ENCODE data around the gene RASA3. TPM values are rescaled to one million over a fixed set of nuclear protein-coding genes. Genes with fewer than 3 reads are reported as not detected.
"Not testable (repeated sequence)": the region's sequence is repeated elsewhere in the genome, so short reads cannot be mapped to it uniquely, and the experiment has no call there.

The RASA3 gene
- polyA plus RNA-seq, 1 donor from 2014 or later = 8.5 TPM

GRCh38 chr13:114114006-114114640 lies 18.3 kb downstream of the RASA3 start:
- no peaks in the 10 kb centered on the region for H3K9me3 ChIP-seq (ENCODE audit: low read length)
- no peaks in the 10 kb centered on the region for H3F3A ChIP-seq (ENCODE audit: insufficient read depth, low read length, poor library complexity, severe bottlenecking)
- H3K27ac ChIP-seq (ENCODE audit: low read length) = no peak overlapping the region
- no peaks in the 10 kb centered on the region for H3K27me3 ChIP-seq (ENCODE audit: insufficient read depth, low read depth, low read length)
- peaks cover 4% of the 10 kb centered on the region for H3K79me2 ChIP-seq (replicated peaks; ENCODE audit: insufficient read depth, low read length)
- H3K4me3 ChIP-seq (ENCODE audit: low read length) = no peak overlapping the region
- H3K36me3 ChIP-seq (ENCODE audit: insufficient read depth, low read length) = no peaks in the 10 kb centered on the region
- no peaks in the 10 kb centered on the region for H4K20me1 ChIP-seq (ENCODE audit: insufficient read depth)
- no peak for TF ChIP-seq EZH2 (IDR thresholded peaks at IDR 0.05; ENCODE audit: borderline replicate concordance, insufficient read depth, low read length, poor library complexity, severe bottlenecking)
- no peak for TF ChIP-seq POLR2AphosphoS5 (IDR thresholded peaks at IDR 0.05)
- no peak for TF ChIP-seq MXI1 (conservative IDR thresholded peaks at IDR 0.05; ENCODE audit: poor library complexity, severe bottlenecking)
- TF ChIP-seq RAD21 (conservative IDR thresholded peaks at IDR 0.05) = no peak
- no peak for TF ChIP-seq TAF1 (IDR thresholded peaks at IDR 0.05; ENCODE audit: low read depth)
- H3K9me2 ChIP-seq (ENCODE audit: insufficient read depth, low read length) = no peaks in the 10 kb centered on the region
- H3K4me2 ChIP-seq (ENCODE audit: low read length) = no peak overlapping the region
- no peak overlapping the region for H2AFZ ChIP-seq (ENCODE audit: low read depth, low read length)
- H3K9ac ChIP-seq (ENCODE audit: low read length) = no peak overlapping the region

- not testable (repeated sequence) for H3K4me2 ChIP-seq (ENCODE audit: low read length); H3K79me2 ChIP-seq (replicated peaks; ENCODE audit: insufficient read depth, low read length)
Observed at GRCh38 chr13:114113395-114113794, 19.0 kb downstream of the RASA3 start.

GRCh38 chr13:114112826-114113322 lies 19.5 kb downstream of the RASA3 start:
- Histone ChIP-seq H3K4me3 (ENCODE audit: low read length) (no peak overlapping the region), H3K9me2 (ENCODE audit: insufficient read depth, low read length) (no peaks in the 10 kb centered on the region), H3K27ac (ENCODE audit: low read length) (no peak overlapping the region), H3F3A (ENCODE audit: insufficient read depth, low read length, poor library complexity, severe bottlenecking) (no peaks in the 10 kb centered on the region), H3K27me3 (ENCODE audit: insufficient read depth, low read depth, low read length) (no peaks in the 10 kb centered on the region), H3K4me2 (ENCODE audit: low read length) (no peak overlapping the region), H3K36me3 (ENCODE audit: insufficient read depth, low read length) (no peaks in the 10 kb centered on the region), H2AFZ (ENCODE audit: low read depth, low read length) (no peak overlapping the region), H4K20me1 (ENCODE audit: insufficient read depth) (no peaks in the 10 kb centered on the region), H3K9ac (ENCODE audit: low read length) (no peak overlapping the region), H3K9me3 (ENCODE audit: low read length) (no peaks in the 10 kb centered on the region), H3K79me2 (replicated peaks; ENCODE audit: insufficient read depth, low read length) (peaks cover 4% of the 10 kb centered on the region)
- TF ChIP-seq EZH2 (IDR thresholded peaks at IDR 0.05; ENCODE audit: borderline replicate concordance, insufficient read depth, low read length, poor library complexity, severe bottlenecking) (no peak), SMC3 (conservative IDR thresholded peaks at IDR 0.05; ENCODE audit: poor library complexity) (no peak), TAF1 (IDR thresholded peaks at IDR 0.05; ENCODE audit: low read depth) (no peak)

More at GRCh38 chr13:114113395-114113794, 19.0 kb downstream of the RASA3 start:
- H3K36me3 ChIP-seq (ENCODE audit: insufficient read depth, low read length); H3K27ac ChIP-seq (ENCODE audit: low read length); H2AFZ ChIP-seq (ENCODE audit: low read depth, low read length); H3K4me3 ChIP-seq (ENCODE audit: low read length); H3F3A ChIP-seq (ENCODE audit: insufficient read depth, low read length, poor library complexity, severe bottlenecking); H3K9me2 ChIP-seq (ENCODE audit: insufficient read depth, low read length); H3K27me3 ChIP-seq (ENCODE audit: insufficient read depth, low read depth, low read length); H3K9ac ChIP-seq (ENCODE audit: low read length); H3K9me3 ChIP-seq (ENCODE audit: low read length); H4K20me1 ChIP-seq (ENCODE audit: insufficient read depth): not testable (repeated sequence)

GRCh38 chr13:114112231-114112825 lies 20.1 kb downstream of the RASA3 start:
- H3K4me3 ChIP-seq (ENCODE audit: low read length) = no peak overlapping the region
- H4K20me1 ChIP-seq (ENCODE audit: insufficient read depth) = no peaks in the 10 kb centered on the region
- peaks cover 4% of the 10 kb centered on the region for H3K79me2 ChIP-seq (replicated peaks; ENCODE audit: insufficient read depth, low read length)
- H3F3A ChIP-seq (ENCODE audit: insufficient read depth, low read length, poor library complexity, severe bottlenecking) = no peaks in the 10 kb centered on the region
- no peak for TF ChIP-seq POLR2AphosphoS5 (IDR thresholded peaks at IDR 0.05)
- H3K36me3 ChIP-seq (ENCODE audit: insufficient read depth, low read length) = no peaks in the 10 kb centered on the region
- no peaks in the 10 kb centered on the region for H3K9me2 ChIP-seq (ENCODE audit: insufficient read depth, low read length)
- H3K9me3 ChIP-seq (ENCODE audit: low read length) = no peaks in the 10 kb centered on the region
- H2AFZ ChIP-seq (ENCODE audit: low read depth, low read length) = no peak overlapping the region
- H3K27ac ChIP-seq (ENCODE audit: low read length) = no peak overlapping the region
- no peak overlapping the region for H3K9ac ChIP-seq (ENCODE audit: low read length)
- no peak overlapping the region for H3K4me2 ChIP-seq (ENCODE audit: low read length)
- no peaks in the 10 kb centered on the region for H3K27me3 ChIP-seq (ENCODE audit: insufficient read depth, low read depth, low read length)
